Smooth muscle cell (in vitro differentiated cells): Measurements from ENCODE around the gene ACBD3. TPM values are rescaled to one million over a fixed set of nuclear protein-coding genes. Genes with fewer than 3 reads are reported as not detected.

Experiments used
- DNase-seq: peaks from one replicate; lab custom pipeline; 2025; ENCODE audit not compliant: unreplicated experiment; lab: John Stamatoyannopoulos, UW
- H2AFZ ChIP-seq: fragments of 200-600 bp; sonication (generic); 2 replicates; pipeline ENCODE4 v1.6.0; 2016; ENCODE audit warnings: antibody characterized with exemption, low read depth, mild to moderate bottlenecking
- H3F3A ChIP-seq: fragments of 200-600 bp; sonication (generic); 2 replicates; pipeline ENCODE4 v1.6.0; 2017; ENCODE audit warnings: antibody characterized with exemption, low read depth
- H3K27ac ChIP-seq: fragments of 200-600 bp; sonication (generic); 2 replicates; pipeline ENCODE4 v1.5.1; 2016; ENCODE audit warnings: low read depth, mild to moderate bottlenecking
- H3K27me3 ChIP-seq: fragments of 200-600 bp; sonication (generic); 2 replicates; pipeline ENCODE4 v1.6.1; 2016; ENCODE audit warnings: low read depth, mild to moderate bottlenecking
- H3K36me3 ChIP-seq: fragments of 200-600 bp; sonication (generic); 2 replicates; pipeline ENCODE4 v1.5.1; 2016; ENCODE audit warnings: low read depth
- H3K4me1 ChIP-seq: fragments of 200-600 bp; sonication (generic); 2 replicates; pipeline ENCODE4 v1.5.1; 2016; ENCODE audit warnings: low read depth
- H3K4me2 ChIP-seq: fragments of 200-600 bp; sonication (generic); 2 replicates; pipeline ENCODE4 v1.6.0; 2016; ENCODE audit warnings: mild to moderate bottlenecking
- H3K4me3 ChIP-seq: fragments of 200-600 bp; sonication (generic); 2 replicates; pipeline ENCODE4 v1.5.1; 2016; ENCODE audit warnings: mild to moderate bottlenecking
- H3K79me2 ChIP-seq: fragments of 200-600 bp; sonication (generic); 2 replicates; pipeline ENCODE4 v1.6.0; 2016; ENCODE audit warnings: low read depth, mild to moderate bottlenecking
- H3K9ac ChIP-seq: fragments of 200-600 bp; sonication (generic); 2 replicates; pipeline ENCODE4 v1.6.0; 2016; ENCODE audit warnings: low read depth
- H3K9me3 ChIP-seq: fragments of 200-600 bp; sonication (generic); replicated peaks from 2 replicates; pipeline ENCODE4 v1.5.1; 2016; ENCODE audit warnings: low read depth
- H4K20me1 ChIP-seq: fragments of 200-600 bp; sonication (generic); 2 replicates; pipeline ENCODE4 v1.6.0; 2016; ENCODE audit warnings: low read depth
- CTCF ChIP-seq: fragments of 200-600 bp; sonication (generic); IDR thresholded peaks from 2 replicates; pipeline ENCODE4 v1.5.1; 2017; ENCODE audit warnings: borderline replicate concordance, mild to moderate bottlenecking, antibody characterized with exemption; ENCODE audit not compliant: insufficient read depth, poor library complexity, severe bottlenecking
- WGBS: methylation state at CpG from one replicate; pipeline ENCODE4 v1.1.7; 2016; ENCODE audit warnings: low lambda C conversion rate; 5-methylcytosine and 5-hydroxymethylcytosine counted together
- polyA plus RNA-seq: library from polyadenylated mRNA; unstranded; fragments of >200 nt; fragmentation: Nextera tagmentation; extraction: Ambion mirVana; gene quantifications from 2 replicates; pipeline ENCODE4 v1.2.1, GENCODE V29; 2016
- total RNA-seq: library from RNA; depleted of rRNA; stranded (reverse); fragments of >200 nt; gene quantifications from 2 replicates; pipeline ENCODE4 v1.2.3, GENCODE V29; 2014

ACBD3 gene
- total and polyA plus RNA-seq, 2 experiments from 2014 or later, result 82.0 to 118 TPM

DNA sequence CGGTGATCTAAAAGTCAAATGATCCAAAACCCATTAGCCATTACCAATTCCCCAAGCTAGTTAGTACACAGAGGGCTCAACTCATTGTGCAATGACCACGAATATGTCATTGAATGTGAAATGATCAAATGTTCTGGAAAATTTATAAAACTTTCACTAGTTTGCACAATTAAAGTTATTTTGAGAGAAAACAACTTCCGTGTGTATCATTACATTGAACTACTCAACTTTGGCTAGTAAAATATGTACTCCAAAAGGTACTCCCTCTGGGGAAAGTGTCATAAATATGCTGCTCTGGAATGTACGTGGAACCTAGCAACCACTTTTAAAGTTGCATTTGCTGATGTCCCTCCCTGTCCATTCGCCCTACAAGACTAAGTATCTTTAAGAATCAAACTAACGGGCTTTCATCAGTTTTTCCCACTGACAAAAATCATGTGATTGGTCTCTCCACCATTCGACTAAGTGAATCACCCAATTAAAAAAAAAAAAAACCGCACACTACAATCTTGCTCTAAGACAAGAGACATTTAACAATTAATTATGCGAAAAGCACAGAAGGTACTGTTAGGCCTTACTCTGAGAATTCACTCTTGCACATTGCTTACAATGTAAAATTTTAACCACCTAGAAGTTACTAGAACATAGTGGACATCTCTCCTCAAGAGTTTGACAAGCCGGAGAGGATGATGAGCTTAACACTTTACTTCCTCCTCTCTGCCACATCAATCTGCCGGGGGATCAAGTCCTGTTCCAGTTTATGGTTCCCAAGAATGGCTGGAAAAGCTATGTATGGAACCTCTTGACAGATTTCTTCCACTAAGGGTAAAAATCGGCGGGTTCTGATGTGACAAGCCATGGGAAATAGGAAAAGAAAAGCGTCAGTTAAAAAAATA, 1.2 kb downstream of the ACBD3 start:
- H4K20me1 ChIP-seq, result peaks cover 54% of the 10 kb centered on the region
- 42% methylated on average over 14 of the region's 14 CpGs for WGBS
- DNase-seq, result no peak
- H3K9me3 ChIP-seq, result no peaks in the 10 kb centered on the region
- H3K27me3 ChIP-seq, result no peaks in the 10 kb centered on the region
- H3K9ac ChIP-seq, result peak overlapping the region; percentile 85
- no peaks in the 10 kb centered on the region for H3K36me3 ChIP-seq
- H3K4me1 ChIP-seq, result peaks cover 12% of the 10 kb centered on the region
- TF ChIP-seq CTCF, result no peak
- peaks cover 67% of the 10 kb centered on the region for H3K79me2 ChIP-seq
- H2AFZ ChIP-seq, result no peak overlapping the region
- peak overlapping the region; percentile 82 for H3K27ac ChIP-seq
- H3K4me3 ChIP-seq, result peak overlapping the region; percentile 86
- no peaks in the 10 kb centered on the region for H3F3A ChIP-seq
- H3K4me2 ChIP-seq, result peak overlapping the region; percentile 94

GRCh38 chr1:226181996-226182714, 4.4 kb downstream of the ACBD3 start:
- H3K27ac ChIP-seq, result peak overlapping the region; percentile 58

GRCh38 chr1:226176870-226177269, 9.7 kb downstream of the ACBD3 start:
- WGBS, result 86% methylated on average over 8 of the region's 8 CpGs
- Histone ChIP-seq H3K27ac (no peak overlapping the region), H3K9me3 (no peaks in the 10 kb centered on the region), H3K4me3 (no peak overlapping the region), H3K4me2 (no peak overlapping the region), H3K36me3 (no peaks in the 10 kb centered on the region), H3K4me1 (no peaks in the 10 kb centered on the region), H2AFZ (no peak overlapping the region), H4K20me1 (peaks cover 100% of the 10 kb centered on the region), H3K79me2 (peaks cover 100% of the 10 kb centered on the region), H3F3A (peaks cover 5% of the 10 kb centered on the region), H3K27me3 (no peaks in the 10 kb centered on the region), H3K9ac (no peak overlapping the region)
- TF ChIP-seq CTCF, result no peak
- no peak for DNase-seq

More at GRCh38 chr1:226181996-226182714, 4.4 kb downstream of the ACBD3 start:
- DNase-seq, result no peak
- TF ChIP-seq CTCF, result peak; percentile 28
- Histone ChIP-seq H3K79me2 (peaks cover 99% of the 10 kb centered on the region), H2AFZ (no peak overlapping the region), H3K27me3 (no peaks in the 10 kb centered on the region), H3F3A (no peaks in the 10 kb centered on the region), H3K4me2 (peak overlapping the region; percentile 58), H3K9ac (no peak overlapping the region), H3K4me3 (peak overlapping the region; percentile 4), H3K36me3 (no peaks in the 10 kb centered on the region), H3K9me3 (no peaks in the 10 kb centered on the region), H3K4me1 (peaks cover 10% of the 10 kb centered on the region), H4K20me1 (peaks cover 87% of the 10 kb centered on the region)
- WGBS, result 72% methylated on average over 14 of the region's 14 CpGs
